Measurements from ENCODE around the gene DNAH3. TPM values are rescaled to one million over a fixed set of nuclear protein-coding genes. Genes with fewer than 3 reads are reported as not detected.

DNAH3 gene
- total and polyA plus RNA-seq, 2 experiments from 2014 or later = 0.70 to 1.3 TPM

DNA sequence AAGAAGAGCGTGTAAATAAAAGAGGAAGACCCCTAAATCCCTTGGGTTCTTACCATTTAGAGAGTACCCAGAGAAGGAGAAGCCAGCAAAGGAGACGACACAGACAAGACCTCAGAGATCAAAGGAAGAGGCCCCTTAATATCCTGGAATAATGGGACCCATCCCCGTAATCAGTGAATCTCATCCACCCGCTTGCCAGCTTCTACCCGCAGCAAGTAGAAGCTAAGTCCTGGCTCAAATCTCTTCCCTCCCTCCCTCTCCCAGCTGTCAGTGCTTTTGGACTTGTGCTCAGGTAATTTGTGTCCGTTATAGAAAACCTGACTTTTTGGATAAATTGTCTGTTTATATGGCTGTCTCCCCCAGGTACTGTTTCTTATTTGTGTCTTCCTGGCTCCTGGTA lies 248.2 kb downstream of the DNAH3 start:
- peaks cover 12% of the 10 kb centered on the region; the same call in 2 of the 3 replicates for H3K36me3 Mint-ChIP-seq (ENCODE audit: low read depth)
- H3K4me1 Mint-ChIP-seq = peaks cover 51% of the 10 kb centered on the region
- ATAC-seq = no peak
- Histone ChIP-seq H3K36me3 (ENCODE audit: insufficient read depth) (no peaks in the 10 kb centered on the region; the same call in 1 of the 2 replicates), H3F3A (replicated peaks; ENCODE audit: low read depth) (no peaks in the 10 kb centered on the region), H3K9me2 (ENCODE audit: insufficient read depth) (no peaks in the 10 kb centered on the region), H3K27ac (ENCODE audit: low read depth) (no peak overlapping the region), H3K4me3 (peak overlapping the region; percentile 88), H3K4me1 (ENCODE audit: insufficient read depth) (peaks cover 43% of the 10 kb centered on the region), H2AFZ (no peak overlapping the region), H4K20me1 (replicated peaks; ENCODE audit: insufficient read depth) (peaks cover 17% of the 10 kb centered on the region), H3K4me2 (peak overlapping the region; percentile 94; the same call in 1 of the 2 replicates), H3K79me2 (replicated peaks; ENCODE audit: insufficient read depth) (peaks cover 57% of the 10 kb centered on the region), H3K27me3 (ENCODE audit: insufficient read depth) (no peaks in the 10 kb centered on the region)
- peak overlapping the region; percentile 89 for H3K4me3 Mint-ChIP-seq
- H3K27me3 Mint-ChIP-seq (ENCODE audit: insufficient read depth, low read depth, poor library complexity) = peaks cover 6% of the 10 kb centered on the region
- peak overlapping the region; percentile 54; the same call in 1 of the 2 replicates for H3K27ac Mint-ChIP-seq
- no peak for DNase-seq (ENCODE audit: low spot score)
- TF ChIP-seq ZNF114 (CRISPR knock-in tag; IDR thresholded peaks at IDR 0.05) = no peak
- no peak for TF ChIP-seq CREB1 (CRISPR knock-in tag; IDR thresholded peaks at IDR 0.05; ENCODE audit: low read depth)
- TF ChIP-seq ZNF331 (CRISPR knock-in tag; IDR thresholded peaks at IDR 0.05; ENCODE audit: low read depth) = no peak
- TF ChIP-seq NANOG (IDR thresholded peaks at IDR 0.05; ENCODE audit: borderline replicate concordance) = no peak
- TF ChIP-seq, protein P1, sequence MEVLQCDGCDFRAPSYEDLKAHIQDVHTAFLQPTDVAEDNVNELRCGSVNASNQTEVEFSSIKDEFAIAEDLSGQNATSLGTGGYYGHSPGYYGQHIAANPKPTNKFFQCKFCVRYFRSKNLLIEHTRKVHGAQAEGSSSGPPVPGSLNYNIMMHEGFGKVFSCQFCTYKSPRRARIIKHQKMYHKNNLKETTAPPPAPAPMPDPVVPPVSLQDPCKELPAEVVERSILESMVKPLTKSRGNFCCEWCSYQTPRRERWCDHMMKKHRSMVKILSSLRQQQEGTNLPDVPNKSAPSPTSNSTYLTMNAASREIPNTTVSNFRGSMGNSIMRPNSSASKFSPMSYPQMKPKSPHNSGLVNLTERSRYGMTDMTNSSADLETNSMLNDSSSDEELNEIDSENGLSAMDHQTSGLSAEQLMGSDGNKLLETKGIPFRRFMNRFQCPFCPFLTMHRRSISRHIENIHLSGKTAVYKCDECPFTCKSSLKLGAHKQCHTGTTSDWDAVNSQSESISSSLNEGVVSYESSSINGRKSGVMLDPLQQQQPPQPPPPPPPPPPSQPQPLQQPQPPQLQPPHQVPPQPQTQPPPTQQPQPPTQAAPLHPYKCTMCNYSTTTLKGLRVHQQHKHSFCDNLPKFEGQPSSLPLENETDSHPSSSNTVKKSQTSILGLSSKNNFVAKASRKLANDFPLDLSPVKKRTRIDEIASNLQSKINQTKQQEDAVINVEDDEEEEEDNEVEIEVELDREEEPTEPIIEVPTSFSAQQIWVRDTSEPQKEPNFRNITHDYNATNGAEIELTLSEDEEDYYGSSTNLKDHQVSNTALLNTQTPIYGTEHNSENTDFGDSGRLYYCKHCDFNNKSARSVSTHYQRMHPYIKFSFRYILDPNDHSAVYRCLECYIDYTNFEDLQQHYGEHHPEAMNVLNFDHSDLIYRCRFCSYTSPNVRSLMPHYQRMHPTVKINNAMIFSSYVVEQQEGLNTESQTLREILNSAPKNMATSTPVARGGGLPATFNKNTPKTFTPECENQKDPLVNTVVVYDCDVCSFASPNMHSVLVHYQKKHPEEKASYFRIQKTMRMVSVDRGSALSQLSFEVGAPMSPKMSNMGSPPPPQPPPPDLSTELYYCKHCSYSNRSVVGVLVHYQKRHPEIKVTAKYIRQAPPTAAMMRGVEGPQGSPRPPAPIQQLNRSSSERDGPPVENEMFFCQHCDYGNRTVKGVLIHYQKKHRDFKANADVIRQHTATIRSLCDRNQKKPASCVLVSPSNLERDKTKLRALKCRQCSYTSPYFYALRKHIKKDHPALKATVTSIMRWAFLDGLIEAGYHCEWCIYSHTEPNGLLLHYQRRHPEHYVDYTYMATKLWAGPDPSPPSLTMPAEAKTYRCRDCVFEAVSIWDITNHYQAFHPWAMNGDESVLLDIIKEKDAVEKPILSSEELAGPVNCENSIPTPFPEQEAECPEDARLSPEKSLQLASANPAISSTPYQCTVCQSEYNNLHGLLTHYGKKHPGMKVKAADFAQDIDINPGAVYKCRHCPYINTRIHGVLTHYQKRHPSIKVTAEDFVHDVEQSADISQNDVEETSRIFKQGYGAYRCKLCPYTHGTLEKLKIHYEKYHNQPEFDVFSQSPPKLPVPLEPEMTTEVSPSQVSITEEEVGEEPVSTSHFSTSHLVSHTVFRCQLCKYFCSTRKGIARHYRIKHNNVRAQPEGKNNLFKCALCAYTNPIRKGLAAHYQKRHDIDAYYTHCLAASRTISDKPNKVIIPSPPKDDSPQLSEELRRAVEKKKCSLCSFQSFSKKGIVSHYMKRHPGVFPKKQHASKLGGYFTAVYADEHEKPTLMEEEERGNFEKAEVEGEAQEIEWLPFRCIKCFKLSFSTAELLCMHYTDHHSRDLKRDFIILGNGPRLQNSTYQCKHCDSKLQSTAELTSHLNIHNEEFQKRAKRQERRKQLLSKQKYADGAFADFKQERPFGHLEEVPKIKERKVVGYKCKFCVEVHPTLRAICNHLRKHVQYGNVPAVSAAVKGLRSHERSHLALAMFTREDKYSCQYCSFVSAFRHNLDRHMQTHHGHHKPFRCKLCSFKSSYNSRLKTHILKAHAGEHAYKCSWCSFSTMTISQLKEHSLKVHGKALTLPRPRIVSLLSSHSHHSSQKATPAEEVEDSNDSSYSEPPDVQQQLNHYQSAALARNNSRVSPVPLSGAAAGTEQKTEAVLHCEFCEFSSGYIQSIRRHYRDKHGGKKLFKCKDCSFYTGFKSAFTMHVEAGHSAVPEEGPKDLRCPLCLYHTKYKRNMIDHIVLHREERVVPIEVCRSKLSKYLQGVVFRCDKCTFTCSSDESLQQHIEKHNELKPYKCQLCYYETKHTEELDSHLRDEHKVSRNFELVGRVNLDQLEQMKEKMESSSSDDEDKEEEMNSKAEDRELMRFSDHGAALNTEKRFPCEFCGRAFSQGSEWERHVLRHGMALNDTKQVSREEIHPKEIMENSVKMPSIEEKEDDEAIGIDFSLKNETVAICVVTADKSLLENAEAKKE (CRISPR knock-in tag; IDR thresholded peaks at IDR 0.05) = no peak
- TF ChIP-seq, protein P2, sequence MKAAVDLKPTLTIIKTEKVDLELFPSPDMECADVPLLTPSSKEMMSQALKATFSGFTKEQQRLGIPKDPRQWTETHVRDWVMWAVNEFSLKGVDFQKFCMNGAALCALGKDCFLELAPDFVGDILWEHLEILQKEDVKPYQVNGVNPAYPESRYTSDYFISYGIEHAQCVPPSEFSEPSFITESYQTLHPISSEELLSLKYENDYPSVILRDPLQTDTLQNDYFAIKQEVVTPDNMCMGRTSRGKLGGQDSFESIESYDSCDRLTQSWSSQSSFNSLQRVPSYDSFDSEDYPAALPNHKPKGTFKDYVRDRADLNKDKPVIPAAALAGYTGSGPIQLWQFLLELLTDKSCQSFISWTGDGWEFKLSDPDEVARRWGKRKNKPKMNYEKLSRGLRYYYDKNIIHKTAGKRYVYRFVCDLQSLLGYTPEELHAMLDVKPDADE (IDR thresholded peaks at IDR 0.05) = no peak
- TF ChIP-seq, protein P3, sequence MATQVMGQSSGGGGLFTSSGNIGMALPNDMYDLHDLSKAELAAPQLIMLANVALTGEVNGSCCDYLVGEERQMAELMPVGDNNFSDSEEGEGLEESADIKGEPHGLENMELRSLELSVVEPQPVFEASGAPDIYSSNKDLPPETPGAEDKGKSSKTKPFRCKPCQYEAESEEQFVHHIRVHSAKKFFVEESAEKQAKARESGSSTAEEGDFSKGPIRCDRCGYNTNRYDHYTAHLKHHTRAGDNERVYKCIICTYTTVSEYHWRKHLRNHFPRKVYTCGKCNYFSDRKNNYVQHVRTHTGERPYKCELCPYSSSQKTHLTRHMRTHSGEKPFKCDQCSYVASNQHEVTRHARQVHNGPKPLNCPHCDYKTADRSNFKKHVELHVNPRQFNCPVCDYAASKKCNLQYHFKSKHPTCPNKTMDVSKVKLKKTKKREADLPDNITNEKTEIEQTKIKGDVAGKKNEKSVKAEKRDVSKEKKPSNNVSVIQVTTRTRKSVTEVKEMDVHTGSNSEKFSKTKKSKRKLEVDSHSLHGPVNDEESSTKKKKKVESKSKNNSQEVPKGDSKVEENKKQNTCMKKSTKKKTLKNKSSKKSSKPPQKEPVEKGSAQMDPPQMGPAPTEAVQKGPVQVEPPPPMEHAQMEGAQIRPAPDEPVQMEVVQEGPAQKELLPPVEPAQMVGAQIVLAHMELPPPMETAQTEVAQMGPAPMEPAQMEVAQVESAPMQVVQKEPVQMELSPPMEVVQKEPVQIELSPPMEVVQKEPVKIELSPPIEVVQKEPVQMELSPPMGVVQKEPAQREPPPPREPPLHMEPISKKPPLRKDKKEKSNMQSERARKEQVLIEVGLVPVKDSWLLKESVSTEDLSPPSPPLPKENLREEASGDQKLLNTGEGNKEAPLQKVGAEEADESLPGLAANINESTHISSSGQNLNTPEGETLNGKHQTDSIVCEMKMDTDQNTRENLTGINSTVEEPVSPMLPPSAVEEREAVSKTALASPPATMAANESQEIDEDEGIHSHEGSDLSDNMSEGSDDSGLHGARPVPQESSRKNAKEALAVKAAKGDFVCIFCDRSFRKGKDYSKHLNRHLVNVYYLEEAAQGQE (IDR thresholded peaks at IDR 0.05; ENCODE audit: unreplicated experiment) = no peak
- no peak for TF ChIP-seq EZH2phosphoT487 (IDR thresholded peaks at IDR 0.05; ENCODE audit: unreplicated experiment)
- TF ChIP-seq POLR2AphosphoS5 (IDR thresholded peaks at IDR 0.05; ENCODE audit: low read depth) = no peak
- TF ChIP-seq EZH2 (IDR thresholded peaks at IDR 0.05; ENCODE audit: low read depth, unreplicated experiment) = no peak
- TF ChIP-seq JUNB (IDR thresholded peaks at IDR 0.05; ENCODE audit: unreplicated experiment) = no peak
- no peak for TF ChIP-seq STAT1 (IDR thresholded peaks at IDR 0.05; ENCODE audit: unreplicated experiment)
- TF ChIP-seq, protein P4, sequence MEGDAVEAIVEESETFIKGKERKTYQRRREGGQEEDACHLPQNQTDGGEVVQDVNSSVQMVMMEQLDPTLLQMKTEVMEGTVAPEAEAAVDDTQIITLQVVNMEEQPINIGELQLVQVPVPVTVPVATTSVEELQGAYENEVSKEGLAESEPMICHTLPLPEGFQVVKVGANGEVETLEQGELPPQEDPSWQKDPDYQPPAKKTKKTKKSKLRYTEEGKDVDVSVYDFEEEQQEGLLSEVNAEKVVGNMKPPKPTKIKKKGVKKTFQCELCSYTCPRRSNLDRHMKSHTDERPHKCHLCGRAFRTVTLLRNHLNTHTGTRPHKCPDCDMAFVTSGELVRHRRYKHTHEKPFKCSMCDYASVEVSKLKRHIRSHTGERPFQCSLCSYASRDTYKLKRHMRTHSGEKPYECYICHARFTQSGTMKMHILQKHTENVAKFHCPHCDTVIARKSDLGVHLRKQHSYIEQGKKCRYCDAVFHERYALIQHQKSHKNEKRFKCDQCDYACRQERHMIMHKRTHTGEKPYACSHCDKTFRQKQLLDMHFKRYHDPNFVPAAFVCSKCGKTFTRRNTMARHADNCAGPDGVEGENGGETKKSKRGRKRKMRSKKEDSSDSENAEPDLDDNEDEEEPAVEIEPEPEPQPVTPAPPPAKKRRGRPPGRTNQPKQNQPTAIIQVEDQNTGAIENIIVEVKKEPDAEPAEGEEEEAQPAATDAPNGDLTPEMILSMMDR (conservative IDR thresholded peaks at IDR 0.05; ENCODE audit: low read depth in 2 of 2) = no peak
- H3K9me3 Mint-ChIP-seq = peaks cover 2% of the 10 kb centered on the region; the same call in 1 of the 3 replicates

Measured in GM23338 (cell line).